ENCODE measurements around the gene LAMA3.

Gene LAMA3

GRCh38 chr18:23876921-23877320, 187.7 kb downstream of the LAMA3 start:
- DNase-seq (ENCODE audit: low read depth): no peak

DNA sequence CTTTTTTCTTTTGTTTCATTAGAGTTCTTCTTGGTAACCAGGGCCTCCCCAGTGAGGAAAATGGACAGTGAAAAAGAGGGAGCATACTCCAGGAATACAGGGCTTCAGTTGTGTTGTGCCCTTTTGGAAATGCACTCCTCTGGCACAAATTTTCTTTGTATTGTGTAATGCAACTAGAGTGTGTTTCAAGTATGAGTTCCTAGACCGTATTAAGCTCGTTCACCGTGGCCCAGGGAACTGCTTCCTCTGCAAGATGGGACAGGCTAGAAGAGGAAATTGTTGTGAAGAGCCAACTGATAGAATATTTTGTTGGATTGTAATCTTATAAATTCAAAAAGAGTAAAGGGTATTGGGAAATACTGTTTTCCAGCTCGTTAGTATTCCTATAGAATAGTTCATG, 188.1 kb downstream of the LAMA3 start:
- no peak for DNase-seq (ENCODE audit: low read depth)

DNA sequence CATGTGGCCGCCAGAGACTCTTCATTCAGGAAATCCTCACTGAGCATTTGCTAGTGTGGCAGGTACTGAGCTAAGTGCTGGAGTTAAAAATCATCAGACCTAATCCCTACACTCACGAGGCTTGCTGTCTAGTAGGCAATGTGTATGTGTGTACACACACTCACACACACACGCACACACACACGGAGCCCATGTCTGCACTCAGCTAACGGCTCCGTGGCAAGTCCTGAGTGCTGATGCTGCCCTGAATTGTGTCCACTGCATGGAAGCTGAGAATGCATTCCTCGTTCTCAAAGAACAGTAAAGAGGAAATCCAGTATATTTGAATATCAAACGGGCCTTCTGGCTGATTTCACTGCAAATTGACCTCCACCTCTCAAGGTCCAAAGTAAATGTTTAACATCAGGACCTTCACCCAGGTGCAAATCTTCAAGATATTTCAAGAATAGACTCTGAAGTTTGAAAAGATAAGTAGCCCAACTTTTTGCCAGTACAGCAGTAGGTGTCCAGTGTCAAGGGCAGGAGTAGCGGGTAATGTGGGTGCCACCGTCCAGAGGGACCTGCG, 189.2 kb downstream of the LAMA3 start:
- DNase-seq (ENCODE audit: low read depth): no peak

DNA sequence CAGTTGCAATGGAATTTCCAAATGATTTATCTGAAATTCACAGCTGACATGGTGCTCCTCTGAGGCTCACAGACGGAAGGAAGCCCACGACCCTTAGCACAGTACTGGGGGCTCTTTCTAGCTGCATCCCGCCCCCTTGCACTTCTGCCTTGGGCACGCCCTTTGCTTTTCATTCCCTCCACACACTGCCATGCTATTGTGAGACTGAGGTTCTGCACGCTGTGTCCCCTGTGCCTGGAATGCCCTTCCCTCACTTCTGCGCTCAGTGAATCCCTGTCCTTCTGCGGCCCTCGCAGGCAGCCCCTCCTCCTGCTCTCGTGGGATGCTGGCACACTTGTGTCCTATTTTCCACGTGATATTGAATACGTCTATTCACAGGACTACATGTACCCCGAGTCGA, 189.9 kb downstream of the LAMA3 start:
- DNase-seq (ENCODE audit: low read depth): no peak

GRCh38 chr18:23879544-23879943, 190.3 kb downstream of the LAMA3 start:
- no peak for DNase-seq (ENCODE audit: low read depth)

GRCh38 chr18:23879966-23880565, 190.8 kb downstream of the LAMA3 start:
- no peak for DNase-seq (ENCODE audit: low read depth)

DNA sequence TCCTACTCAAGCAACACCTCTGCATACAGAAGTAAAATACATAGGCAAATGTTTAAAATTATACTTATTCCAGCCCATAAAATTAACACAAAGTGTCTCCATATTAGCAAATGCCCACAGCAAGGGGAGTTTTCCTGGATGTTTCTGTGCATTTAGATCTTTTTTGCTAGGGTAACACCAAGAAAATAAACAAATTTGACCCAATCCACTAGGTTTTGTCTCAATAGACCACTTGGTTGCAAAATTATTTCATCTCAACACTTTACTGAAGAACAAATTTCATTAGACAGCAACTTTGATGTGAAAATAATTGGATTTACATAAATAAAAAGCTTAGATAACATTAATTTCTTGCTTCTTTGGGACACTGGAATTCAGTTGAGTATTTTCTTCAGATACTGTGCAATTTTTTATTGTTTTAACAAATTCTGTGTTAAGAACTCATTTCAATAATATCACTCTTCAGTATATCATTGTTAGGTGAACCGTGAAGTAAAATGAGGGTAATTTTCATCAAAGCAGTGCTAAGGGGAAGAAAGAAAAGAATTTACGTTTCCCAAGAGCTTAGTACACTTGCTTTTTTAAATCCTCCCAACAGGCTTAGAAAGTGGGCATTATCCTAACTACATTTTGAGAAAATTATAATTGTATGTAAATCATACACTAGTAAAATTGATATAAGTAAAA, 191.8 kb downstream of the LAMA3 start:
- DNase-seq (ENCODE audit: low read depth): no peak

- no peak for DNase-seq (ENCODE audit: low read depth)
Measured at GRCh38 chr18:23881778-23882177, 192.5 kb downstream of the LAMA3 start.

DNA sequence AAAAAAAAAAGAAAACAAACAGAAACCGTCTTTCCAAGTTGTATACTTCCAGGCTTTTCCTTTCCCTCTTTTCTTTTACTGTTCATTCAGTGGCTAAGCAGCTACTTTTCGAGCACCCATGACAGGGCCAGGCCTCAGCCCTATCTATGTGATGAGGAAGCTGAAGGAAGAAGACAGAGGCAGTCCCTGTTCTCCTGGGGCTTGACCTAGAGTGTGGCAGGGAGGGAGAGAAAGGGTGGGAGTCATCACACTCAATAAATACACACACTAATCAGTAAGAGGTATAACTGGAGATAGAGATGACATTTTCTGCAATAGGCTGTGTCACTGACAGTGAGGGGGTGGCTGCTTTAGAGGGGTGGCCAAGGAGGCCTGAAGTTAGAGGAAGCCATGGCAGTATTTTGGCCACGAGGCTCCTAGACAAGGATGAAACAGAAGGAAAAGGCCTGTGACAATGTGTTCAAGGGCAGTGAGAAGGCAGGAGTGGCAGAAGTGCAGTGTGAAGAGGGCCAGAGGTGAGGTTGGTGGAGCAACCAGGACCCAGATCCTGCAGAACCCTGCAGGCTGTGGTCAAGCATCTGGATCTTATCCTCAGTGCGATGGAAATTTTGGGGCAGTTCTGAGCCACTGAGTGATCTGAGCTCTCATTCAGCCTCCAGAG, 193.5 kb downstream of the LAMA3 start:
- DNase-seq (ENCODE audit: low read depth): no peak

DNA sequence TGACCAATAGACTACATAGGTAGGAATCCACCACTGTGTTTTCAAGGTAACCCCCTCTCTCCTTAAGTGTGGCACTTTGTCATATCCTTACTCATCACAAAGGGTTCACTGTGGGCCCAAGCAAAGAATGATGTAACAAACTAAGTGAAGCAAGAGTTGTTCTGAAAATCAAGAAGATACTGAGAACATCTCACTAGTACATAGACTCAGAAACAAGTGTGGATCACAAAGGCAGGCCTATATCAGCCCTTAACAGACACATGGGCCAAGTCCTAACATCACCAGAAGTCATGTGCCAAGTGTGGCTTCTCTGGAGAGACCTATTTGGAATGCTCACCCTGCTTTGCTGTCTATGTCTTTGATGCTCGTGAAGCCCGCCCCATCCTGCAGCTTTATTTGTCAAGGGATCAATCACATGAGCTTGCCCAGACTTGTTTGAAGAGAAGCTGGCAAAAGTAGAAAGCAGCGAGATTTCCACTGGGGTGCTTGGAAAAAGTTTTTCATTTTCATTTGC, 194.1 kb downstream of the LAMA3 start:
- DNase-seq (ENCODE audit: low read depth): no peak

- no peak for DNase-seq (ENCODE audit: low read depth)
Measured at GRCh38 chr18:23884681-23885375, 195.6 kb downstream of the LAMA3 start.

DNA sequence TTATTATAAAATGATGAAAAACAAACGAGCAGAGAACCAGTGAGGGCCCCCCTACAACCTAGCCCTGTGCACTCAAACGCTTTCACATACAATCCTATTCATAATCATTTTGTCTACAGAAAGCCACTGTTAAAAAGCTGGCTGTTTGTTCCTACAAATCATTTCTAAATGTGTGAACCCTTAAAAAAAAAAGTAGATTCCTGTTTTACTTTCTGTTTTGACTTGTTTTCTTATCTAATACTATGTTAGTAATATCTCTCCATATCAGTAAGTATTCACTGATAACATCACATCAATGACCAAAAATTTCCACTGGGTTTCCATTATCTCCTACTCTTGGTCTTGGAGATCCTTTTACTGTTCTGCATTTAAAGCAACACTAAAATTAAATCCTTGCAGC, 196.5 kb downstream of the LAMA3 start:
- no peak for DNase-seq (ENCODE audit: low read depth)

DNA sequence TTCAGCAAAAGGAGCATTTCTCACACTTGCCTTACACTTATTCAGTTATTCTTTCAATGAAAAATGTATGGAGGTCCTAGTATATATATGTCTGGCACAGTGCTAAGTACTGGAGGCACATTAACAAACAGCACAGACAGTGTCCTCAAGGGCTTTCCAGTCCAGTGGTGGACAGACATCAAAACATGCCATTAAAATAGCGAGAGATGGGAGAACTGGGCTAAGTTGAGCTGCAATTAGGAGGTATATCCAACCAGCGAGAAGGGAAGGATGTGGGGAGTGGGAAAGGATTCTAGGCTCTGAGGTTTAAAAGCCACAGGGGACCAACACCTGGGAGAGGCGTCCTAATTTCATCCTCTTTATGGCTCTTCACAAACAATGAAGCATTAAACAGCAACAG, 197.8 kb downstream of the LAMA3 start:
- no peak for DNase-seq (ENCODE audit: low read depth)

GRCh38 chr18:23887493-23887892, 198.2 kb downstream of the LAMA3 start:
- no peak for DNase-seq (ENCODE audit: low read depth)

GRCh38 chr18:23888881-23889280, 199.6 kb downstream of the LAMA3 start:
- no peak for DNase-seq (ENCODE audit: low read depth)

GRCh38 chr18:23889907-23890306, 200.7 kb downstream of the LAMA3 start:
- DNase-seq (ENCODE audit: low read depth): no peak

- DNase-seq (ENCODE audit: low read depth): no peak
Measured at GRCh38 chr18:23890589-23890988, 201.3 kb downstream of the LAMA3 start.

- DNase-seq (ENCODE audit: low read depth): no peak
Measured at GRCh38 chr18:23893653-23894052, 204.4 kb downstream of the LAMA3 start.

- DNase-seq (ENCODE audit: low read depth): no peak
Measured at GRCh38 chr18:23894661-23895175, 205.5 kb downstream of the LAMA3 start.

DNA sequence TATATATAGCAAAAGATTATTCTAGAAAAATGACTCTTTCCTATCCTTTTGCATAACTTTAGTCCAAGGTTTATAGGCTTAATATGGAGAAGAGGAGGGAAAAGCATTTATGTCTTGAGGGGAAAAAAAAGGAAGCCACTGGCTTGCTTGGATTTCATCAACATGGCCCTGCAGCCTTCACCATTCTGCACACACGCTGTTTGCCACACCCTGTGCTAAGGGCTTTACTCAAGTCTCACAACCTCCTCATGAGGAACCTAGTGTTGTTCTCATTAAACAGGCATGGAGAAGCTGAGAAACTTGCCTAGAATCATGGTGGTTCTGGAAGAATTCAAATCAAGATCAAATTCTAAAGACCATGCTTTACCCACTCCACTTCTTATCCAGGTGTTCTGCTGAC, 208.0 kb downstream of the LAMA3 start:
- DNase-seq (ENCODE audit: low read depth): no peak

DNA sequence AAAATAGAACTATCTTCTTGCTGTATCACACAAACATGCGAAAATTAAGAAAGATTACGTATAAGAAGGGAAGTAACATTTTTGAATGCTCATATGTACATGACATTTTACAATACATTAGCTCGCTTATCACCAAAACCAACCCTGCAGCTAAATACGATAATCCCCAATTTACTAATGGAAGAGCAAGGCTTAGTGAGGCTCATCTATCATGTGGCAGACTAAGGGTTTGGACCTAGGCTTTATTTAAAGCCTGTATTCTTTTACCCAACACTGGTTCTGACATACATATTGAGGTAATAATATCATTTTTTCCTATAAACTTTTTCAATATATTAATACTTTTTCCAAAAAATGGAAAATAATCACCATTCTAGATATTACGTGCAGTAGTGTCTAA, 208.5 kb downstream of the LAMA3 start:
- no peak for DNase-seq (ENCODE audit: low read depth)

DNA sequence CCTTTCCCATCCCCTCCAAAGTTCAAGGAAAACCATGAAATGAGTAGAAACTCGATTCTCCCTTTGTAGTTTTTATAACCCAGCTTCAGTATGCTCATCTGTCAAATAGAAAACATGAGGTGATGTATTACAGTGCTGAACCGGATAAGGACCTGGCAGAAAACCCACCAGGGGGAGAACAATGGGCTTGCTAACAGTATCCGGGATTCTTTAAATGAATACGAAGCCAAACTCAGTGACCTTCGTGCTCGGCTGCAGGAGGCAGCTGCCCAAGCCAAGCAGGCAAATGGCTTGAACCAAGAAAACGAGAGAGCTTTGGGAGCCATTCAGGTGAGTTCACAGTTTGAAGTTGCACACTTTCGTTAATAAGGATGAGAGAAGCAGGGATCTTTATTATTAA, 211.7 kb downstream of the LAMA3 start:
- no peak for DNase-seq (ENCODE audit: low read depth)

Data from T follicular helper cell (primary cell).